ENCODE results near the gene GAK. TPM values are rescaled to one million over a fixed set of nuclear protein-coding genes. Genes with fewer than 3 reads are reported as not detected.

The GAK gene
- polyA plus RNA-seq, 1 donor = 43.2 TPM

GRCh38 chr4:887034-887763 lies 44.9 kb downstream of the GAK start:
- DNase-seq = no peak

DNA sequence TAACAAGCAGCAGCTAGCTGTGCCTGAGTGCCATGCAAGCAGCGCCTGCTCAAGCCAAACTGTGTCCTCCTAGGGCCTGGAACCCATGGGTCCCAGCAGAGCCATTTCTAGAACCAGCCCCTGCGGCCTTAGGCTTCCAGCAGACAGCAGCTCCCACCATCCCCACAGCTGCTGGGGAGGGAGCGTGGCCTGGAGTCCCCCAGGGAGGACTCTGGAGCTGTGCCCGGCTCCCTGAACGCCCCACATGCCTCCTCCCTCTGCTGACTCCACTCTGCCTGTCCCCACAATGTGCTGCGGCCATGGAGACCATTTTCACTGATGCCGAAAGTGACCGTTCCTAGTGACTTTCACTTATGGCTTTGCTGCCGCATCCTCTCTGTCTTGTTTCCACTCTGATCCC lies 45.9 kb downstream of the GAK start:
- DNase-seq = no peak

- no peak for DNase-seq
These were observed 46.8 kb downstream of the GAK start for GRCh38 chr4:885353-885752.

DNA sequence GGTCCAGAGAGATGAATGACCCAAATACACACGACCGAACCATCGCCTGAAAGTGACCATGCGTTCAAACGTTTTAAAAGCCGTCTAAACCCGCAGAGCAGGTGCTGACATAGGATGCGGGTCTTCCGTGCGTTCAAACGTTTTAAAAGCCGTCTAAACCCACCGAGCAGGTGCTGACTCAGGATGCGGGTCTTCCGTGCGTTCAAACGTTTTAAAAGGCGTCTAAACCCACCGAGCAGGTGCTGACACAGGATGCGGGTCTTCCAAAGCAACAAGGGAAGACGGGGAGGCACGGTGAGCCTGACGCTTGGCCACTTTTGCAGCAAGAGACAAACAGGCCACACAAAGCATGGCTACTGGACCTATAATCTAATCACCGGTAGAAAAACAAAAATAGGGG lies 47.2 kb downstream of the GAK start:
- no peak for DNase-seq

DNA sequence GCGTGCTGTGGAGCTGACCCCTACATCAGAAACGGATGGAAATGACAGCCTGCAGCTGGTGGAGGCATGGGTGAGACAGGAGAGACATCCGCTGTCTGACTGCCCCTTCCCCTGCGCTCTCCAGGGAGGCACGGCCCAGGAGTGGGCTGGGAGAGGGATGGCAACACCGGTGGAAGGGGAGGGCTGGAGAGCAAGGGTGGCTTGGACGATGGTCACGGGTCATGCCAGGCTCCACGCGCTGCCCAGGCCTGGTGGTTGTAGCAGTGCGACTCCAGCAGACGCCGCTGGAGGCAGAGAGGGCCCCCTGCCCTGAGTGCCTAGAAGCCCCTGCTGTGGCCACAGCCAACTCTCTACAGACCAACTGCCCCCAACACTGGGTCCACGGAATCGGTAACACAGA lies 47.9 kb downstream of the GAK start:
- DNase-seq = no peak

GRCh38 chr4:883377-884095 lies 48.6 kb downstream of the GAK start:
- no peak for DNase-seq

- no peak for DNase-seq
These were observed 49.5 kb downstream of the GAK start for GRCh38 chr4:882646-883045.

DNA sequence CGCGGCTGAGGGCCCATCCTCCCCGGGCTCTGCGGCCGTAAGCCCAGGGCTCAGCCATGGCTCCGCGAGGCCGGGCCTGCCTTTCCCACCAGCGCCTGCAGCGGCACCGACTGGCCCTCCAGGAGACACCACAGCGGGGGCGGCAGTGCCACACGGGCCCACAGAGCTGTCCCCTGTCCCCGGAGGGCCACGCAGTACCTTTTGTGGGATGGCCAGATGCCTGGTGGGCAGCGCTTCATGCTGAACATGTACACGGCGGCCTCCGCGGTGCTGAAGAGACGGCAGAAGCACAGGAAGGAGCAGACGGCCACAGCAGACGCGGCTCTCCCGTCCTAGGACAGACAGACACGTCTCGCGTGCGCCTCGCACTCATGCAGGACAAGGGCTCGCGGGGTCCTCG lies 50.4 kb downstream of the GAK start:
- no peak for DNase-seq

DNA sequence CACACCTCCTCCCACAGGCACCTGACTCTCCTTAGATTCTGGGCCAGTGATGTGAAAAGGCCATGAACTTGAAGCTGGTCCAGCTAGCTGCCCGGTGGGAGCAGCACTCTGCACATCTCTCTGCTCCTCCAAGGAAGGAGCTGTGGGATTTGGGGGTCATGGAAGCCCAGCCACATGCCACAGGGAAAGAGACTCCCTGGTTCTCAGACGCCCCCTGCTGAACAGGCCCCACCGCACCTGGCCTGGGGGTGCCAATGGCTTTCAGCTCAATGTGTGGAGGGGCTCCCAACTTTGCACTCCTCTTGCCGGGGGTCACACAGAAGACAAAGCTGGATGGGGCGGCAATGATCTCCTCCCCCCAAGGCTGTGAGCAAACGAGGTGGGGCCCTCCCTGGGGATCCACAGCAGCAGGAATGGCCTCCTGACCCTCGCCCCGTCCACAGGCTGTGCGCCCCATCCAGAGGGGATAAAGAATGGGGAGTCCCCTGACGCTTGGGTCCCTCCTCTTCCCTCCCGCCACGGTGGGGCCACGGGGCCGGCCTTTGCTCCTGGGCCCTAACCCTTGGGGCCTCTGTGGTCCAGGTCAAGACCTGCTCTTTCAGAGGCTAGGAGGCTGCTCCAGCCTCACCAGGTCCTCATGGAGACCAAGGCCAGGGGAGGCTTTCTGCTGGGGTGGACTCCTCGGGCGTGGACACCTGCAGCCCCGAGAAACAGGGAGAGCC lies 51.3 kb downstream of the GAK start:
- DNase-seq = no peak

GRCh38 chr4:879729-880077 lies 52.4 kb downstream of the GAK start:
- no peak for DNase-seq

- DNase-seq = no peak
These were observed 53.1 kb downstream of the GAK start for GRCh38 chr4:878796-879728.

DNA sequence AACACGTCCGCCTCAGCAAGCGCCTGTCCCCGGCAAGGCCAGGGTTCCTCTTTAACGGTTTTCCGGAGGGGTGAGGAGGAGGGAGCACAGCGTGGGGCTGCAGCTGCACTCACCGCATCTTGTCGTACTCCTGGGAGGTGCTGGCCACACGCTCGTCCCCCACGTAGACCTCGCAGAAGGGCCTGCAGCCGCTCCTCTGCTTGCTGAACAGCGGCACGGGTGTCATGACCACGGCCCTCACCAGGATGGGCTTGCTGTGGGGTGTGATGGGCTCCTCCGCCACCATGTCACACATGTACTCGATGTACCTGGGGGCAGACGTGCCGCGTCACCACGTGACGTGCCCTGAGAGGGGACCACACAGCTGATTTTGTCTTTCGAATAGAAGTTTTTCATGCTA lies 54.6 kb downstream of the GAK start:
- DNase-seq = no peak

DNA sequence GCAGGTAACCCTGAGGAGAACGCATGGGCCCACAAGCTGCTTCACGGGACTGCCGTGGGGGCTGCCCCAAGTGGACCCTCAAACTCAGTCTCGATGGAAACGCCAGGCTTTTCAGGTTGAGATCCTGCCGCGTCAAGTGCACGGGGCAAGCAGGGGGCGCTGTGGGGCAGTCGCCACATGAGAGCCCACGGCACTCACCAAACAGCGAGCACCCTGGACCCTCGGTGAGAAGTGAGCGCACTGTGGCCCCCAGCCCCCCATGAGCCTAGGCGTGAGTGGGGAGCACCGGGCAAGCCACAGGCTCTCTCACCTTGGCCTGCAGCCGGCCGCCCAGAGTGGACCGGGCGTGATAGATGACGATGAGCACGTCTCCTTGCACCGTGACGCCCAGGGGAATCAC lies 55.3 kb downstream of the GAK start:
- DNase-seq = no peak

DNA sequence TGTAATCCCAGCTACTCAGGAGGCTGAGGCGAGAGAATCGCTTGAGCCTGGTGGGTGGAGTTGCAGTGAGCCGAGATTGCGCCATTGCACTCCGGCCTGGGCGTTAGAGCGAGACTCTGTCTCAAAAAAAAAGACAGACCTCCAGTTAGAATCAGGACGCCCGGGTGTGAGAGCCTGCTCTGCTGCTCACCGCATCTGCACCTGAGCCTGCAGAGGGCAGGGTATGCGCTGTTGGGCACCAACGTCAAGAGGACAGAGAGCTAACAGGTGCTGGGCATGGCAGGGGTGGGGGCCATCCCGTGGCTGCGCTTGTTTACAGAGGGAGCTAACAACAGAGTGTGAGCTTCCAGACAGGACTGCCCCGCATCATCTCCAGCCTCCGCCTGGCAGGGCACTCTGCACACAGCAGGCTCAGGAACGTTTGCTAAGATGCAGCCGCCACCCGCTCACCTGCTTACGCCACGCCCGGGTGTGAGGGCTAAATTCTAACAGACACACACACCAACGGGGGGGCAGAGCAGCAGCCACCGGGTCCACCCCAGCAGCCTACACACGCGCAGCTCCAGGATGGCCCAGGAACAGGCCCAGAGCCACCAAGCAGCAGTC lies 56.2 kb downstream of the GAK start:
- DNase-seq = no peak

GRCh38 chr4:874971-875817 lies 56.9 kb downstream of the GAK start:
- DNase-seq = no peak

GRCh38 chr4:874056-874455 lies 58.1 kb downstream of the GAK start:
- DNase-seq = no peak

DNA sequence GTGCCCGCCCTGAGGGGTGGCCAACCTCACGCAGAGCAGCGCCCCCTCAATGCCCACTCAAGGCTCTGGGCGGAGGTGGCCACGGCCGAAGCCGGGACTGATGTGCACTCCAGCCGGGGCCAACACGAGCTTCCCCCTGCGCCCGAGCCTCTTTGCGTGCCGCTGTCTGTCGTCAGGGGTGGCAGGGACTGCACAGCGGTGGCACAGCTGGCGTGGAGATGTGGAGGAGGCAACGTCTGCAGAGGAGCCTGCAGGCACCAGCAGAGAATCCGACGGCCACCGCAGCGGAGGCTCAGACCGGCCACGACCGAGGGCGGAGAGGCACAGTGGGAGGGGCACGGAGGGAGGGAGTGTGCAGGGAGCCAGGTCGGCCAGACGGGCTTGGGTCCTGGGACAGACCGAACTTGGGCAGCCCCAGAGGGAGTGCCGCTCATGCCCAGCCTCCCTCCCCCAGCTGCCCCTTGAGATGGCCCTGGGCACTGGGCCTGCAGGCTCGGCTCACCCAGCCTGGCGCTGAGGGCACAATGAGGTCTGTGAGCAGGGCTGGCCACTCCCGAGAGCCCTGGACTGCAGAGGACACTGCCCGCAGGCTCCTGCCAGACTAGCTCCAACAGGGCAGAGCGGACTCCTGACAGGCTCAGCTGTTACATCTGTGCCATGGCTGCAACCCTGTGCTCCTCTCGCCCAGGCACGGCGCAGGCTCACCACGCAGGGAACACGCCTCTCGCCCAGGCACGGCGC lies 59.7 kb downstream of the GAK start:
- DNase-seq = no peak

DNA sequence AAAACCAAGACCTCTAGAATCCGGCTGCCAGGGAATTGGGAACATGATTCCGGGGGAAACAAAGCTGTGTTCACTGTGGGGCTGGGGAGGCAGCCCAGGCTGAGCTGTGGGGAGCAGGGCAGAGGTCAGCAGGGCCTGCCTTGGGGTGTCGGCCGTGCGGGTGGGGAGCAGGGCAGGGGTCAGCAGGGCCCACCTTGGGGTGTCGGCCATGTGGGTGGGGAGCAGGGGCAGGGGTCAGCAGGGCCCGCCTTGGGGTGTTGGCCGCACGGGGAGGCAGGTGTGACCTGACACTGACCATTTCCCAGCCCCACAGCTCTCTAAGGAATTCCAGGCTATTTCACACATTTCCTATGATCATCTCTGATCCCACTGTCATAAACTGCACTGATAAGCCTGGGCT lies 60.6 kb downstream of the GAK start:
- DNase-seq = no peak

- DNase-seq = no peak
These were observed 61.2 kb downstream of the GAK start for GRCh38 chr4:870951-871350.

GRCh38 chr4:869776-870175 lies 62.3 kb downstream of the GAK start:
- DNase-seq = no peak

DNA sequence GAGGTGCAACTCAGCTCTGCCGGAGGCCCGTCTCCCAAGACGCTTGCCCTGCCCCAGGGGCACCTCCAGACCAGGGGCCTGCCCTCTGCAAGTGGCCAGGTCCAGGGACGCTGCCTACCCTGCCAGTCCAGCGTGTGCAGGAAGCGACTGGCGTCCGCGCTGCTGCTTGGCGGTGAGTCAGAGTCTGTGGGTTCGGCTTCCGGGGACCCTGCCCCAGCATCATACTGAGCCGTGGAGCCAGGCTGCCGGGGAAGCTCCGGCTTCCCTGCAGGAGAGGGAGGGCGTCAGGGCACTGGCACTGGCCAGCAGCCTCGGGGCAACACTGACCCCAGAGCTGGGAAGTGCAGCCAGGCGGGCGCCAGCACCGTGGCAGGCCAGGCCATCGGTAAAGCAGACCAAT lies 63.7 kb downstream of the GAK start:
- no peak for DNase-seq

Measured in hindlimb muscle (tissue), 1 donor.